GM23338 (cell line): ENCODE results near the gene CYP26B1. TPM values are rescaled to one million over a fixed set of nuclear protein-coding genes. Genes with fewer than 3 reads are reported as not detected.
A peak's percentile ranks its signal among the peaks of the same experiment; 100 is the strongest.

ENCODE experiments used
- ATAC-seq: fragments of 200-7000 bp; cut with Tn5 transposase; 3 replicates; pipeline ENCODE4 v1.9.1; 2020
- DNase-seq: peaks from one replicate; pipeline ENCODE4 v3.0.0-alpha.2; 2015; ENCODE audit warnings: low spot score
- H2AFZ ChIP-seq: fragments of 200-600 bp; sonication (generic); 2 replicates; pipeline ENCODE4 v1.8.0; 2016; ENCODE audit warnings: antibody characterized with exemption, mild to moderate bottlenecking, moderate library complexity
- H3F3A ChIP-seq: fragments of 200-600 bp; sonication (generic); replicated peaks from 2 replicates; pipeline ENCODE4 v1.8.0; 2017; ENCODE audit warnings: antibody characterized with exemption, mixed run types, low read depth
- H3K27ac ChIP-seq: fragments of 200-600 bp; sonication (generic); 2 replicates; pipeline ENCODE4 v1.6.1; 2016; ENCODE audit warnings: low read depth
- H3K27me3 ChIP-seq: fragments of 200-600 bp; sonication (generic); 2 replicates; pipeline ENCODE4 v1.8.0; 2016; ENCODE audit warnings: mild to moderate bottlenecking, mixed run types, moderate library complexity; ENCODE audit not compliant: insufficient read depth
- H3K36me3 ChIP-seq: fragments of 200-600 bp; sonication (generic); 2 replicates; pipeline ENCODE4 v1.8.0; 2016; ENCODE audit warnings: mild to moderate bottlenecking; ENCODE audit not compliant: insufficient read depth
- H3K4me1 ChIP-seq: fragments of 200-600 bp; sonication (generic); 2 replicates; pipeline ENCODE4 v1.8.0; 2016; ENCODE audit warnings: mild to moderate bottlenecking, moderate library complexity; ENCODE audit not compliant: insufficient read depth
- H3K4me2 ChIP-seq: fragments of 200-600 bp; sonication (generic); 2 replicates; pipeline ENCODE4 v1.7.1; 2017; ENCODE audit warnings: mixed run types
- H3K4me3 ChIP-seq: fragments of 200-600 bp; sonication (generic); 2 replicates; pipeline ENCODE4 v1.6.1; 2016; ENCODE audit warnings: mixed run types
- H3K79me2 ChIP-seq: fragments of 200-600 bp; sonication (generic); replicated peaks from 2 replicates; pipeline ENCODE4 v1.8.0; 2017; ENCODE audit warnings: mild to moderate bottlenecking; ENCODE audit not compliant: insufficient read depth
- H3K9me2 ChIP-seq: fragments of 200-600 bp; sonication (generic); 2 replicates; pipeline ENCODE4 v1.8.0; 2017; ENCODE audit not compliant: insufficient read depth
- H4K20me1 ChIP-seq: fragments of 200-600 bp; sonication (generic); replicated peaks from 2 replicates; pipeline ENCODE4 v1.8.0; 2017; ENCODE audit warnings: mild to moderate bottlenecking; ENCODE audit not compliant: insufficient read depth
- H3K27ac Mint-ChIP-seq: 2 replicates; pipeline ENCODE4 v1.8.0; 2020; ENCODE audit warnings: inconsistent platforms, mild to moderate bottlenecking, moderate library complexity, mixed read lengths
- H3K27me3 Mint-ChIP-seq: 3 replicates; pipeline ENCODE4 v1.8.0; 2022; ENCODE audit warnings: low read depth, mild to moderate bottlenecking, moderate library complexity, mixed read lengths, inconsistent platforms; ENCODE audit not compliant: insufficient read depth, poor library complexity
- H3K36me3 Mint-ChIP-seq: 3 replicates; pipeline ENCODE4 v1.8.0; 2021; ENCODE audit warnings: low read depth, mild to moderate bottlenecking, inconsistent platforms, moderate library complexity, mixed read lengths
- H3K4me1 Mint-ChIP-seq: 3 replicates; pipeline ENCODE4 v1.8.0; 2020; ENCODE audit warnings: mild to moderate bottlenecking, inconsistent platforms, mixed read lengths
- H3K4me3 Mint-ChIP-seq: 3 replicates; pipeline ENCODE4 v1.8.0; 2021; ENCODE audit warnings: moderate library complexity, mild to moderate bottlenecking, inconsistent platforms, mixed read lengths
- H3K9me3 Mint-ChIP-seq: 3 replicates; pipeline ENCODE4 v1.8.0; 2020; ENCODE audit warnings: moderate library complexity, mild to moderate bottlenecking, inconsistent platforms, mixed read lengths
- CREB1 ChIP-seq: fragments of 250-450 bp; sonication (Bioruptor Pico); IDR thresholded peaks from 2 replicates; pipeline ENCODE4 v1.5.0; 2020; ENCODE audit warnings: low read depth, mild to moderate bottlenecking, moderate library complexity
- ETS1 ChIP-seq: IDR thresholded peaks from 2 replicates; pipeline ENCODE4 v1.6.1; 2016; ENCODE audit warnings: antibody characterized with exemption
- EZH2 ChIP-seq: fragments of 200-600 bp; sonication (generic); IDR thresholded peaks from one replicate; pipeline ENCODE4 v1.8.0; 2017; ENCODE audit warnings: antibody characterized with exemption, mild to moderate bottlenecking, low read depth; ENCODE audit not compliant: unreplicated experiment
- EZH2phosphoT487 ChIP-seq: fragments of 200-600 bp; sonication (generic); IDR thresholded peaks from one replicate; pipeline ENCODE4 v1.8.1; 2018; ENCODE audit warnings: antibody characterized with exemption; ENCODE audit not compliant: unreplicated experiment
- NANOG ChIP-seq: IDR thresholded peaks from 2 replicates; pipeline ENCODE4 v1.6.1; 2016; ENCODE audit warnings: antibody characterized with exemption, borderline replicate concordance
- POLR2AphosphoS5 ChIP-seq: IDR thresholded peaks from 2 replicates; pipeline ENCODE4 v1.6.1; 2016; ENCODE audit warnings: antibody characterized with exemption, low read depth
- REST ChIP-seq: IDR thresholded peaks from one replicate; pipeline ENCODE4 v1.6.1; 2018; ENCODE audit warnings: antibody characterized with exemption; ENCODE audit not compliant: unreplicated experiment
- STAT1 ChIP-seq: IDR thresholded peaks from one replicate; pipeline ENCODE4 v1.6.1; 2016; ENCODE audit warnings: antibody characterized with exemption; ENCODE audit not compliant: unreplicated experiment
- ZNF114 ChIP-seq: fragments of 250-450 bp; sonication (Bioruptor Pico); IDR thresholded peaks from 2 replicates; pipeline ENCODE4 v1.5.0; 2020; ENCODE audit warnings: mild to moderate bottlenecking, moderate library complexity
- polyA plus RNA-seq: library from polyadenylated mRNA; unstranded; fragments of >200 nt; fragmentation: Nextera tagmentation; extraction: Ambion mirVana; gene quantifications from 2 replicates; pipeline ENCODE4 v1.2.1, GENCODE V29; 2016
- total RNA-seq: library from RNA; depleted of rRNA; stranded (reverse); fragments of >200 nt; shearing (Covaris generic); gene quantifications from 2 replicates; pipeline ENCODE4 v1.2.3, GENCODE V29; 2014

The CYP26B1 gene
- total and polyA plus RNA-seq, 2 experiments from 2014 or later = 0.05 to 0.31 TPM

DNA sequence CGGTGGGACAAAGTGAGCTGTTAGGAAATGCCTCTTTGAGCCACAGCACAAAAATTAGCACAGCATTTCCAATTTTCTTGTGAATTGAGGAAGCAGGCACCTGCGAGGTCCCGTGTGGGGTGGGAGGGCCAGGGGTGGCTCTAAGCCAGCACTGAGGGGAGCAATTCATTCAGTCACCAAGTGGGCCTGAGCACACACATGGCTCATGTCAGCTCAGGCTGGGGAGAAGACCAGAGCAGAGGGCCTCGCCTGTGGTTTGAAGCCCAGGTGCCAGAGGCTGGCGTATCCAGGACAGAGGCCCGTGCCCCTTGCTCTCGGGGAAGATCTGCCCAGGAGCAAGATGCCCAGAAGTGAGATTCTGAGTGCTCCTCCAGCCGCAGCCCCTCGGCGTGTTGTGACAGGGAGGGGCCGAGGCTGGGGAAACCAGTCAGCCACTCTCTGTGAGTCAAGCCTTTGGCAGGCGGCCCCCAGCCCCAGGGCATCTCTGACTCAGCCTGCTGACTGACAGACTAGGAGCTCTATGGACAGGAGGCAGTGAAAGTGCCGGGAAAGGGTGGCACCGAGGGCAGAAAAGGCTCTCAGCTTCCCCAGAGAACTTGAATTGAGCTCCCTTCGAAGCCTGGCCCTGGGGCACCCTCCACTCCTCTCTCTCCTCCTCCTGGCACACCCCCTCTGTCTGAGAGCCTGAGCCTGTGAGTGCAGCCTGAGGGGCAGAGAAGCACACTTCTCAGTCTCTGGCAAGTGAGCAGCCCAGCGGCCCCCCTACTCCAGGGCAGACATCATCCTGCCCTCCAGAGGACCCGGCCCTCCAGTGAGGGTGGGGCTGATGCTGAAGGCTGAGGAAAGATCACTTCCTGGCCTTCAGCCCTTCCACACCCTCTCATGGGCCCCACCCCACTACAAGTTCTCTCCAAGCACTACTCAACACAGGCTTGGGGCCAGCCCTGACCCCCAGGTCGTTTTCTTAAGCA, 32.3 kb downstream of the CYP26B1 start:
- no peaks in the 10 kb centered on the region for H3K4me1 Mint-ChIP-seq
- Histone ChIP-seq H3K4me1 (no peaks in the 10 kb centered on the region), H3K4me3 (no peak overlapping the region), H3K36me3 (peaks cover 4% of the 10 kb centered on the region; the same call in 1 of the 2 replicates), H3K27ac (no peak overlapping the region), H3K27me3 (no peaks in the 10 kb centered on the region), H3K9me2 (0 out of 2 replicates have a peak, but pooled peaks cover 3% of the 10 kb centered on the region), H2AFZ (0 out of 2 replicates have a peak overlapping the region, but pooled peaks have one; percentile 93), H3K79me2 (no peaks in the 10 kb centered on the region), H3F3A (no peaks in the 10 kb centered on the region), H3K4me2 (no peak overlapping the region), H4K20me1 (no peaks in the 10 kb centered on the region; the same call in 1 of the 2 replicates)
- H3K4me3 Mint-ChIP-seq = no peak overlapping the region
- ATAC-seq (peak; percentile 27), DNase-seq (no peak)
- TF ChIP-seq STAT1 (no peak), CREB1 (CRISPR knock-in tag) (no peak), EZH2phosphoT487 (no peak), EZH2 (no peak), POLR2AphosphoS5 (no peak), NANOG (no peak), ZNF114 (CRISPR knock-in tag) (no peak), REST (no peak), ETS1 (no peak)
- peaks cover 13% of the 10 kb centered on the region; the same call in 2 of the 3 replicates for H3K36me3 Mint-ChIP-seq
- H3K27ac Mint-ChIP-seq = no peak overlapping the region
- H3K9me3 Mint-ChIP-seq = peaks cover 17% of the 10 kb centered on the region
- peaks cover 14% of the 10 kb centered on the region for H3K27me3 Mint-ChIP-seq

GRCh38 chr2:72114693-72115051, 33.0 kb downstream of the CYP26B1 start:
- H3K4me1 Mint-ChIP-seq = no peaks in the 10 kb centered on the region

More at GRCh38 chr2:72114693-72115051, 33.0 kb downstream of the CYP26B1 start:
- Histone ChIP-seq H3K4me1 (no peaks in the 10 kb centered on the region), H3K4me2 (no peak overlapping the region), H3F3A (no peaks in the 10 kb centered on the region), H3K27me3 (no peaks in the 10 kb centered on the region), H3K9me2 (0 out of 2 replicates have a peak, but pooled peaks cover 4% of the 10 kb centered on the region), H3K36me3 (peaks cover 4% of the 10 kb centered on the region; the same call in 1 of the 2 replicates), H3K27ac (no peak overlapping the region), H3K79me2 (no peaks in the 10 kb centered on the region), H2AFZ (no peak overlapping the region), H3K4me3 (no peak overlapping the region), H4K20me1 (no peaks in the 10 kb centered on the region; the same call in 1 of the 2 replicates)
- DNase-seq (no peak), ATAC-seq (peak; percentile 35)
- Mint-ChIP-seq H3K27me3 (peaks cover 14% of the 10 kb centered on the region), H3K4me3 (no peak overlapping the region), H3K9me3 (peaks cover 17% of the 10 kb centered on the region), H3K36me3 (peaks cover 13% of the 10 kb centered on the region; the same call in 2 of the 3 replicates), H3K27ac (no peak overlapping the region)
- peak; percentile 52 for TF ChIP-seq REST
- TF ChIP-seq POLR2AphosphoS5 = no peak
